H1 (cell line): ENCODE measurements around the gene CLP1. TPM values are rescaled to one million over a fixed set of nuclear protein-coding genes. Genes with fewer than 3 reads are reported as not detected.
A peak's percentile ranks its signal among the peaks of the same experiment; 100 is the strongest.

ENCODE experiments used
- ATF2 ChIP-seq: IDR thresholded peaks from 2 replicates; pipeline ENCODE4 v1.6.1; 2012; ENCODE audit warnings: low read length, inconsistent platforms
- BCL11A ChIP-seq, 2 experiments: IDR thresholded peaks; one replicate each; pipeline ENCODE4 v1.6.1; 2011; ENCODE audit warnings: low read depth in 2 of 2, low read length in 2 of 2, mild to moderate bottlenecking in 2 of 2
- CBX8 ChIP-seq: fragments of 300-800, 300-1000 bp; sonication (generic); IDR thresholded peaks from 2 replicates; pipeline ENCODE4 v1.7.1; 2016; ENCODE audit warnings: low read depth, low read length, borderline replicate concordance
- CEBPB ChIP-seq: IDR thresholded peaks from 2 replicates; pipeline ENCODE4 v1.6.1; 2012; ENCODE audit warnings: low read depth, low read length
- CHD1 ChIP-seq: IDR thresholded peaks from 2 replicates; pipeline ENCODE4 v1.6.1; 2012; ENCODE audit warnings: low read depth, low read length, improper control_type of control experiment
- EP300 ChIP-seq, 2 experiments: IDR thresholded peaks; 1 replicate in 1 of 2; 2 replicates in 1 of 2; pipeline ENCODE4 v1.6.1; 2011 to 2012; ENCODE audit warnings: low read depth in 2 of 2, low read length in 2 of 2, mild to moderate bottlenecking in 2 of 2, borderline replicate concordance in 1 of 2, inconsistent platforms in 1 of 2, moderate library complexity in 1 of 2
- FOSL1 ChIP-seq: IDR thresholded peaks from 2 replicates; pipeline ENCODE4 v1.6.1; 2011; ENCODE audit warnings: mild to moderate bottlenecking, low read depth, low read length, moderate library complexity; ENCODE audit not compliant: insufficient read depth
- GABPA ChIP-seq: IDR thresholded peaks from 2 replicates; pipeline ENCODE4 v1.6.1; 2011; ENCODE audit warnings: mild to moderate bottlenecking, low read length, moderate library complexity, borderline replicate concordance; ENCODE audit not compliant: insufficient read depth
- HDAC2 ChIP-seq, 2 experiments: fragments of 300-600 bp in 1 of 2; sonication (generic) in 1 of 2; IDR thresholded peaks; 2 replicates each; pipeline ENCODE4 v1.6.1; 2011 to 2012; ENCODE audit warnings: low read depth in 2 of 2, low read length in 2 of 2, mild to moderate bottlenecking in 2 of 2, moderate library complexity in 2 of 2, borderline replicate concordance in 1 of 2, inconsistent platforms in 1 of 2
- HDAC6 ChIP-seq: IDR thresholded peaks from one replicate; pipeline ENCODE4 v1.7.1; 2012; ENCODE audit warnings: low read depth, mild to moderate bottlenecking, inconsistent platforms, low read length, moderate library complexity
- MAFK ChIP-seq: IDR thresholded peaks from 2 replicates; pipeline ENCODE4 v1.6.1; 2012; ENCODE audit warnings: low read depth, mild to moderate bottlenecking, improper control_type of control experiment, low read length
- PHF8 ChIP-seq: fragments of 200-600 bp; sonication (generic); conservative IDR thresholded peaks from 2 replicates; pipeline ENCODE4 v1.7.1; 2012; ENCODE audit warnings: low read depth, mild to moderate bottlenecking, inconsistent platforms, low read length, moderate library complexity
- POLR2A ChIP-seq, 2 experiments: IDR thresholded peaks; 1 replicate in 1 of 2; 2 replicates in 1 of 2; pipeline ENCODE4 v1.6.1; 2011; ENCODE audit warnings: low read depth in 2 of 2, low read length in 2 of 2, mild to moderate bottlenecking in 2 of 2; ENCODE audit errors: control extremely low read depth in 1 of 2
- RBBP5 ChIP-seq: IDR thresholded peaks from 2 replicates; pipeline ENCODE4 v1.7.1; 2012; ENCODE audit warnings: low read depth, mild to moderate bottlenecking, inconsistent platforms, low read length, moderate library complexity, borderline replicate concordance
- RNF2 ChIP-seq: fragments of 200-900, 300-1000 bp; sonication (generic); IDR thresholded peaks from 2 replicates; pipeline ENCODE4 v1.7.1; 2016; ENCODE audit warnings: borderline replicate concordance, low read depth, mild to moderate bottlenecking, antibody characterized with exemption, low read length; ENCODE audit not compliant: poor library complexity, severe bottlenecking; ENCODE audit errors: missing control alignments
- SAP30 ChIP-seq: fragments of 300-600 bp; sonication (generic); IDR thresholded peaks from 2 replicates; pipeline ENCODE4 v1.7.1; 2012; ENCODE audit warnings: low read length, moderate library complexity, mild to moderate bottlenecking, inconsistent platforms; ENCODE audit not compliant: insufficient read depth, insufficient replicate concordance
- SIN3A ChIP-seq, 2 experiments: IDR thresholded peaks in 1 of 2; conservative IDR thresholded peaks in 1 of 2; 2 replicates each; pipeline ENCODE4 v1.6.1; 2011 to 2012; ENCODE audit warnings: low read length in 2 of 2, improper control_type of control experiment in 1 of 2, low read depth in 1 of 2, mild to moderate bottlenecking in 1 of 2
- TAF7 ChIP-seq: optimal IDR thresholded peaks from 2 replicates; pipeline ENCODE3; 2011; ENCODE audit warnings: low read depth, mild to moderate bottlenecking, inconsistent platforms, low read length, moderate library complexity, borderline replicate concordance
- TEAD4 ChIP-seq: IDR thresholded peaks from 2 replicates; pipeline ENCODE4 v1.6.1; 2012; ENCODE audit warnings: low read depth, low read length, inconsistent platforms, mixed read lengths
- YY1 ChIP-seq: IDR thresholded peaks from 2 replicates; pipeline ENCODE4 v1.6.1; 2011; ENCODE audit warnings: low read depth, mild to moderate bottlenecking, low read length
- ZNF274 ChIP-seq: IDR thresholded peaks from 2 replicates; pipeline ENCODE4 v1.7.0; 2012; ENCODE audit warnings: low read length, borderline replicate concordance; ENCODE audit errors: extremely low read depth
- polyA plus RNA-seq, 7 experiments: library from polyadenylated mRNA; depleted of rRNA in 3 of 7; stranded (reverse) in 5 of 7; unstranded in 2 of 7; fragments of >200 nt in 5 of 7; fragments of 200-250 nt in 2 of 7; gene quantifications; 1 replicate in 5 of 7; 2 replicates in 1 of 7; 4 replicates in 1 of 7; pipeline versions ENCODE4 v1.2.1 to v1.2.3, GENCODE V29; 2011 to 2013; ENCODE audit warnings: missing spikeins in 2 of 7, mixed read lengths in 2 of 7
- total RNA-seq: library from RNA; stranded (reverse); fragmentation: NEBNext Ultra II Directional; extraction: Animal tissue kit (Norgen Biotek cat#: 25700); gene quantifications from 2 replicates; pipeline ENCODE4 v1.2.1, GENCODE V29; 2021

CLP1 gene
- total and polyA plus RNA-seq, 2 of the 8 experiments (the other 6 are each of a cell fraction or from before 2014, with no cell fraction given), result 29.4 to 29.9 TPM

GRCh38 chr11:57667117-57667735, 9.7 kb downstream of the CLP1 start (continued):
- TF ChIP-seq CBX8, result no peak
- no peak; the same call in 1 of the 2 replicates for TF ChIP-seq YY1
- TF ChIP-seq EP300 (IDR thresholded peaks at IDR 0.05; ENCODE audit: borderline replicate concordance in 1 of 2, low read depth in 2 of 2, low read length in 2 of 2), result peak in 1 of 2 experiments; percentile 99; a peak in 2 of 3 replicates
- 0 out of 2 replicates have a peak, but pooled peaks have one; percentile 2 for TF ChIP-seq TEAD4
- peak in 1 of 2 experiments; percentile 84; a peak in 1 of 4 replicates for TF ChIP-seq HDAC2 (IDR thresholded peaks at IDR 0.05; ENCODE audit: borderline replicate concordance in 1 of 2, low read depth in 2 of 2, low read length in 2 of 2)
- TF ChIP-seq PHF8, result peak; percentile 63
- TF ChIP-seq GABPA, result 0 out of 2 replicates have a peak, but pooled peaks have one; percentile 17
- TF ChIP-seq MAFK, result no peak
- no peak for TF ChIP-seq ZNF274
- TF ChIP-seq POLR2A (IDR thresholded peaks at IDR 0.05; ENCODE audit: control extremely low read depth in 1 of 2, low read depth in 2 of 2, low read length in 2 of 2), result no peak
- no peak for TF ChIP-seq RNF2
- TF ChIP-seq SAP30, result peak; percentile 2
- TF ChIP-seq CEBPB, result no peak
- TF ChIP-seq HDAC6, result no peak
- TF ChIP-seq BCL11A (IDR thresholded peaks at IDR 0.05; ENCODE audit: low read depth in 2 of 2, low read length in 2 of 2), result no peak
- peak; percentile 92 for TF ChIP-seq CHD1
- TF ChIP-seq TAF7, result peak; percentile 27
- no peak for TF ChIP-seq RBBP5
- no peak for TF ChIP-seq FOSL1
- peak; percentile 59 to 68; a peak in 1 of 4 replicates for TF ChIP-seq SIN3A (conservative IDR thresholded peaks at IDR 0.05 in 1 of 2, IDR thresholded peaks at IDR 0.05 in 1 of 2; ENCODE audit: low read depth in 1 of 2, low read length in 2 of 2)
- TF ChIP-seq ATF2, result peak; percentile 85
